Fibroblast of gingiva (primary cell): Measurements from ENCODE around the gene GOLGA6B.
A peak's percentile ranks its signal among the peaks of the same experiment; 100 is the strongest.
"Not testable (repeated sequence)": the region's sequence is repeated elsewhere in the genome, so short reads cannot be mapped to it uniquely, and the experiment has no call there.

ENCODE experiments used
- DNase-seq: peaks from one replicate; pipeline ENCODE4 v3.0.0-alpha.2; 2011; ENCODE audit warnings: low read depth

The GOLGA6B gene

DNA sequence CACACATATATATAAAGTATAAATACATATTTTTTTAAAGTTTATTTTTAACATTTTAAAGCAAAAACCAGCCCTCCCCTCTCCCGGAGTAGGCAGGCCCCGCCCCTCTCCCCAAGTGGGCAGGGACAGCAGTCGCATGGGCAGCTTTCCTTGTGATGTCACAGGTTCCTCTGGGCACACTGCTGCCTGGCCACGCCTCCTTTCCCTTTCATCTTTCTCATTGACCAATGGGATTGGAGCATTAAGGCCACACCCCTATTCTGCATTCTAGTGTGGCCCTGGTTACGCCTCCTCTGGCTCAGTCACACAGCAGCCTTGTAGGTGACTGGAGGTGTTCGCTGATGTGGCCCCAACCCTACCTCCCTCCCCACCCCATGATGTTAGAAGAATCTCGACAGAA lies at the start of gene GOLGA6B:
Gene GOLGA6B, plus strand, starts transcription at position 301 of the 400 bp plus-strand sequence. Its CDS starts 41 bp downstream, at position 342.
- not testable (repeated sequence) for DNase-seq

DNA sequence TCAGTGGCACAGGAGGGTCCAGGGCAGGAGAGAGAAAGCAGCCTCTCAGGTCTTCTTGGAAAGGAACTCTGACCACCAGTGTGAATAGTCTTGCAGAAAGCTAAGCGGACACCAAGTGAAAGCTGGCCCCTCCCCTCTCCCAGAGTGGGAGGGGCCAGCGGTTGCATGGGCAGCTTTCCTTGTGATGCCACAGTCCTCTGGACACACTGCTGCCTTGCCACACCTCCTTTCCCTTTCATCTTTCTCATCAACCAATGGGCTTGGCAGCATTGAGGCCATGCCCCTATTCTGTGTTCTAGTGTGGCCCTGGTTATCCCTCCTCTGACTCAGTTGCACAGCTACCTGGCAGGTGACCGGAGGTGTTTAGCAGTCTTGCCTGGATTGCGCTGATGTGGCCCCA lies 49.7 kb upstream of the GOLGA6B start:
- no peak for DNase-seq

GRCh38 chr15:72608084-72608483 lies 46.4 kb upstream of the GOLGA6B start:
- DNase-seq: not testable (repeated sequence)

GRCh38 chr15:72609862-72610261 lies 44.6 kb upstream of the GOLGA6B start:
- DNase-seq: no peak

GRCh38 chr15:72612324-72612723 lies 42.2 kb upstream of the GOLGA6B start:
- DNase-seq: not testable (repeated sequence)

DNA sequence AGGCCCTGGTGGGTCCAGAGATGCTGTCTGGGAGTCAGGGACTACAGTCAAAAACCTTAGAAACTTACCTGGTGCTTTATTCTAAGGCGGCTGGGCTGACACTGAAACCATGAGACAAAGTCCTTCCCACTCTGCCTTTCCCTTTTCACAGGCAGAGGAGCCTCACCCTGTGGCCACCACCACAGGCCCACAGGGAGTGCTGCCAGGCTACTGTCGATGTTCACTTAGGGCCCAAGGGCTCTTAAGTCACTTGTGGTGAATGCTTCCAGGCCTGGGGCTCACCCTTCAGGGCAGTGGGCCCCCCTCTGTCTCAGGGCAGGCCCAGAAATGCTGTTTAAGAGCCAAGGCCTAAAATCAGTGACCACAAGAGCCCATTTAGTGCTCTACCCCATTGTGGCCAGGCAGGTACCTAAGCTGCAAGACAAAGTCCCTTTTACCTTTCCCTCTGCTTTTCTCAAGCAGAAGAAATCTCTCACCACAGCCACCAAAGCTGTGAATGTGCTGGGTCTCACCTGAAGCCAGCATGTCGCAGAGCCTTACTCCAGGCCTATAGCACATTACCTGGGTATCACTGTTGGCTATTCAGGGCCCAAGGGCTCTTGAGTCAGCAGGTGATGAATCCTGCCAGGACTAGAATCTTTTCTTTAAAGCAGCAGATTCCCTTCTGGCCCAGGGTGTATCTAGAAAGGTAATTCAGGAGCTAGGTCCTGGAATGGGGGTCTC lies 39.5 kb upstream of the GOLGA6B start:
- no peak for DNase-seq

- DNase-seq: not testable (repeated sequence)
These were observed 38.8 kb upstream of the GOLGA6B start for GRCh38 chr15:72615533-72616233.

GRCh38 chr15:72616491-72617210 lies 37.8 kb upstream of the GOLGA6B start:
- DNase-seq: no peak

- DNase-seq: not testable (repeated sequence)
These were observed 30.6 kb upstream of the GOLGA6B start for GRCh38 chr15:72623854-72624253.

GRCh38 chr15:72626153-72626552 lies 28.3 kb upstream of the GOLGA6B start:
- DNase-seq: not testable (repeated sequence)

GRCh38 chr15:72628249-72629067 lies 26.0 kb upstream of the GOLGA6B start:
- DNase-seq: not testable (repeated sequence)

DNA sequence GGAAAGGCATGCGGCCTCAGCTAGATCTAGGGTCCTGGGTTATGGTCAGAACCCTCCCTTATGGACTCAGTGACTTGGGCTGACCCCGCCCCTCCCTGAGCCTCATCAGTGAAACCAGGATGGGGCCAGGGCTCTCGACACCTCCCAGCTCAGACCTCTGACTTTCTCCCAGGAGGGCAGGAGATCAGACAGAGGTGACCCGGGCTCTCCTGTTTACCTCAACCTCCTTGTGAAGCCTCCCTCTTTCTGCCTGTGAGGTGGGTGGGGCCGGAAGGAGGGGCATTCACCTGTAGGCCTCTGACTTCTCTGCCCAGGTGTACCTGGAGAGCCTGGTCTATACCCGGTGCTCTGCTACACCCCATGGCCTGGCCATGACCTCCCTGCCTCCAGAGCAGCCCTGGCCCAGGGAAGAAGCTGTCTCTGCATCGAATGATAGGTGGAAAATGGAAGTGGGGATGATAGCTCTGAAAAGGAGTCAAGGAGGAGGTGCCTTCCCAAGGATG lies 25.4 kb upstream of the GOLGA6B start:
- DNase-seq: not testable (repeated sequence)

DNA sequence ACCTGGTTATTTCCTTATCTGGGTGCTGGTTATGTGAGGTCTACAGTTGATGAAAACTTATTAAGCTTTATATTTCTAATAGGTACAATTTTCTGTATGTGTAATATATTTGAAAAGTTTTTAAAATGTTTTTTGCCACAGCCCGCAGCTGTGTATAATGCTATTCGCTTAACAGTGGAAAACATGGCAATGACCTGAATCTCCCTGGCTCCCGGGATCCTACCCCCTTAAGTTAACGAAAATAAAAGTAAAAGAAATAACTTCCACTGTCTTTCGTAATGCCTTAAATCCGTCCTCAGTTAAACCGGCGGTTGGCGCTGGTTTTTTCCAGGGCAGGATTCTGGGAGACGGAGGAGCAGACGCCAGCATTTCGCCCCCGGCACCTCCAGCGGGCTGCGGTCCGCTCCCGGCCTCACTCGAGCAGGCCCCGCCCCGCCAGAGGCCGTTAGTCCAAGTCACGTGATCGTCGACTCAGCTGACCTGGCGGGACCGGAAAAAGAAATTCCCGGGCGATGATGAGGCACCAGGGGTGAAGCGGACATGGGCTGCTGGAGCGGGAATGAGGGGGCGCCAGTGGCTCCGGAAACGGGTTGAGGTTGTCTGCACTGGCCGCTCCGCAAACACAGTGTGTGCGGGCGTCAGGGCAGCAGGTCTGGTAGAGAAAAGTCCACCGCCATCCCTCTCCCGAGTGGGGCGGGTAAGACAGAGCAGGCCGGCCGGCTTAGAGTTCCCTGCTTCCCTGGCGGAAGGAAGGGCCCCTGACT lies 17.8 kb upstream of the GOLGA6B start:
- peak; percentile 85 for DNase-seq

GRCh38 chr15:72639759-72640483 lies 14.6 kb upstream of the GOLGA6B start:
- DNase-seq: not testable (repeated sequence)

DNA sequence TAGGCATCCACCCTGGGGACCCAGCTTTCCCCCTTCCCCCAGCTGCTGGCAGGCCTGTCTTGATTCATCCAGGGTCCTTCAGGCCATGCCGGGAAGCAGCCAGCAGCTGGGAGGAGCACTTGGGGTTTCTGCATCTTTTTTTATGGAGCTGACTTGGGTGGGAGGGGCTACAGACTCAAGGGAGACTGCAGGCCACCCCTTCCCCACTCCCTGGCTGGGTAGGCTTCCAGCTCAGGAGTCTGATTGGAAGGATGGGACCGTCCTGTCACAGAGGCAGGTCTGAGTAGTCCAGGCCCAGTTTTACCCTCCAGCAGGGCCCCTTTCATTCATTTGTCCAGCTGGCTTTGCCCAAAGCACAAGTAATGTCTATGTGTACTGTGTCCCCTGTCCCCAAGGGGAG lies 12.2 kb upstream of the GOLGA6B start:
- DNase-seq: not testable (repeated sequence)

DNA sequence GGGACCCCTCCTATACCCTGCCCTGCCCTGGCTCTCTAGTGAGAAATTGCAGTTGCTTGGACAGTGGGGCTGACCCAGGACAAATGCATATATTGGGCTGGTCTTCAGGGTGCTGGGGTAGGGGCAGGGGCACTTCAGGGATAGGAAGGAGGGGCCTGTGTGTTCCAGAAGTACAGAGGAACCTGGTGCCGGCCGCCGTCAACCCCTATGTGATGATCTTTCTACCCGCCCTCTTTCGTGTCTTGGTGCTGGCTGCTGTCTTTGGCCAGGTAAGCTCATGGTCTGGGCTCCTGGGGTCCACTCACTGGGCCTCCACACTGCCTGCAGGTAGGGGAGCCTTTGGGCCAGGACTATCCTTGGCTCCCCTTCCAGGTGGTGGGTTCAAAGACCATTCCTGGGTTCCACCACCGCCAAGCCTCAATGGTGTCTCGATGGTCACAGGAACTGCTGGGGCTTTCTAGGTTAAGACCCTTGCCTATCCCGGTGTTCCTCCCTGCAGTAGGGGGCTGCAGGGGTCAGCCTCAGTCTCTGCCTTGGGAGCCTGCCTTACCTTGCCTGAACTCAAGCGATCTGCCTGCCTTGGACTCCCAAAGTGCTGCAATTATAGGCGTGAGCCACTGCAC lies 5.8 kb upstream of the GOLGA6B start:
- not testable (repeated sequence) for DNase-seq

GRCh38 chr15:72656014-72656413 lies 1.5 kb downstream of the GOLGA6B start:
- not testable (repeated sequence) for DNase-seq

DNA sequence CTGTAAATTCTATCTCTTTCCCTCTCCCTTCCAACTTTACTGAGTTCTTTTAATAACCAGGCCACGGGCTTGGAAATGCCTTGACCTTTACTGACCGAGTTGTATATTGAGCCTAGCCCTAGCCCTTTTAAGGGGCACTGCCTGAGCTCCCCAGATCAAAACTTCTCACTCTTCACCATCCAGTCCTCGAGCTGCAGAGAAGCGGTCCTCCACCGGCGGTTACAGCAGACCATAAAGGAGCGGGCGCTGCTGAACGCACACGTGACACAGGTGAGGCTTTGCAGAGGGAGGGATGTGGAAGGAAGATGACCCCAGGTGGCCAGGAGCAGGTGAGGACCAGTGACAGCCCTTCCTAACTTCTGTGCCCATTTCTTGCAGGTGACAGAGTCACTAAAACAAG lies 6.6 kb downstream of the GOLGA6B start:
- not testable (repeated sequence) for DNase-seq

DNA sequence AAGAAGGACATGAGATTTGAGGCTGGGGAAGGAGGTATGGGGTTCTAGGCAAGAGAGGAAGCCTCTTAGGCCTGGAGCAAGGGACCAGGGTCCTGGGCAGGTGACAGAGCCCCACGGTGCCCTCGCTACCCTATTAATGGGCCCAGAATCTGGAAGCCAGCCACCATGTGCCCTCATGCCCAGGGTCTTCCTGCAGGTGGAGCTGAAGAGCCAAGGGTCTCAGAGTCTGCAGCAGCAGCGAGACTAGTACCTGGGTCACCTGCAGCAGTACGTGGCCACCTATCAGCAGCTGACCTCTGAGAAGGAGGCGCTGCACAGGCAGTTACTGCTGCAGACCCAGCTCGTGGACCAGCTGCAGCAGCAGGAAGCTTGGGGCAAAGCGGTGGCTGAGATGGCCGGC lies 9.4 kb downstream of the GOLGA6B start:
- not testable (repeated sequence) for DNase-seq

- DNase-seq: not testable (repeated sequence)
These were observed 11.2 kb downstream of the GOLGA6B start for GRCh38 chr15:72665706-72666105.
